GM23248 (cell line): ENCODE measurements around the gene STAT5A. TPM values are rescaled to one million over a fixed set of nuclear protein-coding genes. Genes with fewer than 3 reads are reported as not detected.

Experiments
- DNase-seq: peaks from one replicate; pipeline ENCODE4 v3.0.0-alpha.2; 2015
- H2AFZ ChIP-seq: fragments of 200-600 bp; sonication (generic); 2 replicates; pipeline ENCODE4 v1.6.1; 2016; ENCODE audit warnings: antibody characterized with exemption
- H3F3A ChIP-seq: fragments of 200-600 bp; sonication (generic); 2 replicates; pipeline ENCODE4 v1.6.1; 2016; ENCODE audit warnings: mild to moderate bottlenecking, antibody characterized with exemption, mixed run types; ENCODE audit not compliant: insufficient read depth
- H3K27ac ChIP-seq: fragments of 200-600 bp; sonication (generic); 2 replicates; pipeline ENCODE4 v1.5.1; 2016; ENCODE audit warnings: mild to moderate bottlenecking
- H3K27me3 ChIP-seq: fragments of 200-600 bp; sonication (generic); replicated peaks from 2 replicates; pipeline ENCODE4 v1.6.1; 2016; ENCODE audit warnings: mild to moderate bottlenecking; ENCODE audit not compliant: insufficient read depth
- H3K36me3 ChIP-seq: fragments of 200-600 bp; sonication (generic); 2 replicates; pipeline ENCODE4 v1.6.1; 2016; ENCODE audit warnings: low read depth, mild to moderate bottlenecking
- H3K4me1 ChIP-seq: fragments of 200-600 bp; sonication (generic); 2 replicates; pipeline ENCODE4 v1.6.1; 2016; ENCODE audit warnings: mild to moderate bottlenecking; ENCODE audit not compliant: insufficient read depth
- H3K4me2 ChIP-seq: fragments of 200-600 bp; sonication (generic); one replicate; pipeline ENCODE4 v1.6.1; 2016; ENCODE audit warnings: mild to moderate bottlenecking; ENCODE audit not compliant: unreplicated experiment
- H3K4me3 ChIP-seq: fragments of 200-600 bp; sonication (generic); 2 replicates; pipeline ENCODE4 v1.5.1; 2016; ENCODE audit warnings: mild to moderate bottlenecking
- H3K79me2 ChIP-seq: fragments of 200-600 bp; sonication (generic); 2 replicates; pipeline ENCODE4 v1.6.1; 2016; ENCODE audit warnings: mild to moderate bottlenecking; ENCODE audit not compliant: insufficient read depth
- H3K9ac ChIP-seq: fragments of 200-600 bp; sonication (generic); 2 replicates; pipeline ENCODE4 v1.6.1; 2016; ENCODE audit warnings: mild to moderate bottlenecking
- H3K9me2 ChIP-seq: fragments of 200-600 bp; sonication (generic); 2 replicates; pipeline ENCODE4 v1.6.1; 2016; ENCODE audit warnings: mixed run types, mild to moderate bottlenecking, moderate library complexity; ENCODE audit not compliant: insufficient read depth
- H3K9me3 ChIP-seq: fragments of 200-600 bp; sonication (generic); one replicate; pipeline ENCODE4 v1.6.1; 2017; ENCODE audit warnings: low read depth
- H4K20me1 ChIP-seq: fragments of 200-600 bp; sonication (generic); 2 replicates; pipeline ENCODE4 v1.6.0; 2016; ENCODE audit not compliant: insufficient read depth
- EZH2 ChIP-seq: fragments of 200-600 bp; sonication (generic); IDR thresholded peaks from 2 replicates; pipeline ENCODE4 v1.6.1; 2018; ENCODE audit warnings: antibody characterized with exemption, mild to moderate bottlenecking; ENCODE audit not compliant: insufficient read depth, poor library complexity, severe bottlenecking
- EZH2phosphoT487 ChIP-seq: fragments of 200-600 bp; sonication (generic); IDR thresholded peaks from 2 replicates; pipeline ENCODE4 v1.6.1; 2018; ENCODE audit warnings: antibody characterized with exemption, moderate library complexity, mild to moderate bottlenecking, low read depth; ENCODE audit not compliant: insufficient read depth
- whole genome bisulfite sequencing, 2 experiments: methylation state at CpG; one replicate each; pipeline ENCODE4 v1.1.6; 2015 to 2017; ENCODE audit warnings: low lambda C conversion rate in 2 of 2, low coverage in 1 of 2; ENCODE audit errors: missing lambda C conversion rate in 2 of 2; 5-methylcytosine and 5-hydroxymethylcytosine counted together
- in situ Hi-C: fragments of 300-500 bp; cut with MboI; formaldehyde crosslinking; loops from 2 replicates; pipeline ENCODE4 v1.15.0; 2020
- polyA plus RNA-seq: library from polyadenylated mRNA; unstranded; fragments of >200 nt; fragmentation: Nextera tagmentation; extraction: Ambion mirVana; gene quantifications from 2 replicates; pipeline ENCODE4 v1.2.1, GENCODE V29; 2016
- total RNA-seq: library from RNA; depleted of rRNA; stranded (reverse); fragments of >200 nt; shearing (Covaris generic); gene quantifications from 2 replicates; pipeline ENCODE4 v1.2.3, GENCODE V29; 2014

Gene STAT5A
- total and polyA plus RNA-seq, 2 experiments from 2014 or later: 6.8 to 26.3 TPM

DNA sequence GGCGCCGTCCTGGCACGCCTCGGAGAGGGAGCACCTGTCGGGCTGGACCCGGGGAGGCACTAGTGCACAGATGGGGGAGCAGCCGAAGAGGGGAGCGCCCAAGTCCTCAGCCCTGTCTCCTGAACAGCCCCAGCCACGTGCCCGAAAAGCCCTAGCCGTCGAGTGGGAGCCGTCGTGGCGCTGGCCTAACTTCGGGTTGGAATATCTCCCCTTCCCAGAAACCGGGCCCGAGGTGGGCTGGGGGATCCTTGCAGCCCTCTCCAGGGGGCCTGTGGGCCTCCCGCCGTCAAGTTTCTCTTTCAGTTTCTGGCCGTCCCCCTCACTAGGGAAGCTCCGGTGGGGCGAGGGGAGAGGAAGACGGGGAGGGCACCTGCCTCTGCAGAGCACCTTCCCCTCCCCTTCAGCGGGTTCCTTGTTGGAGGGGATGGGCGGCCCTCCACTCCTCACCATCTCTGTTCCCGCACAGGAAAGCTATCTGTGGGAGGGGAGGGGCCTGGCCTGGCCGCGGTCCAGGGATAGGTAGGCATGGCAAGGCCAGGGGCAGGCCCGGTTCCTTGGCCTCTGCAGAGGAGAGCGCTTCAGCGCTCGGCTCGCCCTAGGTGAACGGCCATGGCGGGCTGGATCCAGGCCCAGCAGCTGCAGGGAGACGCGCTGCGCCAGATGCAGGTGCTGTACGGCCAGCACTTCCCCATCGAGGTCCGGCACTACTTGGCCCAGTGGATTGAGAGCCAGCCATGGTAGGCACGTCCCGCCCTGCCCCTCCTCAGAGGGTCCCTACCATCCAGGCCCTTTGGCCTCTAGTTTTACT, 709 bp downstream of the STAT5A start:
- Histone ChIP-seq H4K20me1 (no peaks in the 10 kb centered on the region), H3K4me1 (peaks cover 11% of the 10 kb centered on the region), H3F3A (no peaks in the 10 kb centered on the region), H3K79me2 (no peaks in the 10 kb centered on the region), H3K9me2 (no peaks in the 10 kb centered on the region), H3K36me3 (no peaks in the 10 kb centered on the region), H3K9me3 (no peaks in the 10 kb centered on the region), H3K4me3 (peak overlapping the region; percentile 76), H3K4me2 (peak overlapping the region; percentile 87), H3K9ac (peak overlapping the region; percentile 73), H3K27me3 (no peaks in the 10 kb centered on the region), H2AFZ (peak overlapping the region; percentile 81), H3K27ac (no peak overlapping the region)
- in situ Hi-C loops: no loop called here
- WGBS, 2 experiments: 67 to 75% methylated on average over 33 to 44 of the region's 44 CpGs
- TF ChIP-seq EZH2phosphoT487 (no peak), EZH2 (no peak)
- DNase-seq: no peak

DNA sequence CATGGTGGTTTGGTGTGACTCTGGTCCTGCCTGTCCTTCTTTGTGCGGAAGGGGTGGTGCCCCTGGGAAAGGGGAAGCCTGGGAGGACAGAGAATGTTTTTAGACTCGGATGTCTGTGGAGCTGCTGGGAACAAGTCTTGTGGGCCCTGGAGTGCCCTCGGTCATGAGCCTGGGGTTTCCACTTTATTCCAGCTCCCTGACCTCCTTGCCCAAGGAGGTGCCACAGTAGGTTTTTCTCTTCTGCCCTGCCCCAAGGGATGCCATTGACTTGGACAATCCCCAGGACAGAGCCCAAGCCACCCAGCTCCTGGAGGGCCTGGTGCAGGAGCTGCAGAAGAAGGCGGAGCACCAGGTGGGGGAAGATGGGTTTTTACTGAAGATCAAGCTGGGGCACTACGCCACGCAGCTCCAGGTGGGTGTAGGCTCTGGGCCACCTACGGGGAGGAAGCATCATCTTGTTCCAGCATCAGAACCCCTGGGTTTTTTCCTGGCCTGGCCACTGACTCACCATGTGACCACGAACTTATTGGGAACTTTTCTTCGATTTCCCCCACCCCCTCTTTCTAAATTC, 1.4 kb downstream of the STAT5A start:
- H3K9me2 ChIP-seq: no peaks in the 10 kb centered on the region
- no peaks in the 10 kb centered on the region for H3K79me2 ChIP-seq
- WGBS, 2 experiments: 87 to 92% methylated on average over 9 of the region's 9 CpGs
- H3K27ac ChIP-seq: no peak overlapping the region
- H3K27me3 ChIP-seq: no peaks in the 10 kb centered on the region
- peaks cover 11% of the 10 kb centered on the region for H3K4me1 ChIP-seq
- H3K36me3 ChIP-seq: no peaks in the 10 kb centered on the region
- H3K9ac ChIP-seq: no peak overlapping the region
- H4K20me1 ChIP-seq: no peaks in the 10 kb centered on the region
- no peaks in the 10 kb centered on the region for H3K9me3 ChIP-seq
- no peak for DNase-seq
- H3F3A ChIP-seq: no peaks in the 10 kb centered on the region
- TF ChIP-seq EZH2phosphoT487 (no peak), EZH2 (no peak)
- H2AFZ ChIP-seq: no peak overlapping the region
- H3K4me3 ChIP-seq: no peak overlapping the region
- H3K4me2 ChIP-seq: no peak overlapping the region
- in situ Hi-C loops: no loop called here

DNA sequence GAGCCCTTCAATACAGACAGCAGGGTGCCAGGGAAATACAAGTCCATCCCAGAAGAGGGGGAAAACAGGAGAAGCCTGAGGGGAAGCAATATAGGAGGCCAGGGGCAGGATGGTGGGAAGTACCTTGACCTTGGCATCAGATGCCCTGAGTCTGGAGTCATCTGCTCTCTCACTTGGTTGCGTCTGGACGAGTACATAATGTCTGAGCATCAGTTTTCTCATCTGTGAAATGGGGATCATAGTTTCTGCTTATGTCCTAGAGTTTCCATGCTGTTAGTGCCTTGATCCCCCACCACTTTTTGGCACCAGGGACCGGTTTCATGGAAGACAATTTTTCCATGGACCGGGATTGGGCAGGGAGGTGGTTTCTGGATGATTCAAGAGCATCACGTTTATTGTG, 2.3 kb downstream of the STAT5A start:
- no peaks in the 10 kb centered on the region for H4K20me1 ChIP-seq
- 75 to 76% methylated on average over 5 of the region's 5 CpGs for WGBS, 2 experiments

DNA sequence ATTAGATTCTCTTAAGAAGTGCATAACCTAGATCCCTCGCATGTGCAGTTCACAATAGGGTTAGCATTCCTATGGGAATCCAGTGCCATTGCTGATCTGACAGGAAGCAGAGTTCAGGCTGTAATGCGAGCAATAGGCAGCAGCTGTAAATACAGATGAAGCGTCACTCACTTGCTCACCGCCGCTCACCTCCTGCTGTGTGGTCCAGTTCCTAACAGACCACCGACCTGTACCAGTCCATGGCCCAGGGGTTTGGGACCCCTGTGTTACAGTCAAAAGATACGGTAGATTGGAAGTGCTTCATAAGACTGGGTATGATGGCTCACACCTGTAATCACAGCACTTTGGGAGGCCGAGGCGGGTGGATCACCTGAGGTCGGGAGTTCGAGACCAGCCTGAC, 2.8 kb downstream of the STAT5A start:
- Histone ChIP-seq H3K4me3 (no peak overlapping the region), H3K9me2 (no peaks in the 10 kb centered on the region), H3K79me2 (no peaks in the 10 kb centered on the region), H3K9me3 (no peaks in the 10 kb centered on the region), H3K4me2 (no peak overlapping the region), H4K20me1 (no peaks in the 10 kb centered on the region), H3F3A (no peaks in the 10 kb centered on the region), H3K9ac (no peak overlapping the region), H3K27ac (no peak overlapping the region), H3K27me3 (no peaks in the 10 kb centered on the region), H2AFZ (no peak overlapping the region), H3K4me1 (peaks cover 11% of the 10 kb centered on the region), H3K36me3 (no peaks in the 10 kb centered on the region)
- DNase-seq: no peak
- WGBS, 2 experiments: 91 to 93% methylated on average over 11 of the region's 11 CpGs
- TF ChIP-seq EZH2phosphoT487 (no peak), EZH2 (no peak)
- in situ Hi-C loops: no loop called here

More for the DNA sequence above, 2.3 kb downstream of the STAT5A start:
- Histone ChIP-seq H3K27me3 (no peaks in the 10 kb centered on the region), H3K4me2 (no peak overlapping the region), H2AFZ (no peak overlapping the region), H3K4me1 (peaks cover 11% of the 10 kb centered on the region), H3K9me3 (no peaks in the 10 kb centered on the region), H3K9me2 (no peaks in the 10 kb centered on the region), H3F3A (no peaks in the 10 kb centered on the region), H3K36me3 (no peaks in the 10 kb centered on the region), H3K79me2 (no peaks in the 10 kb centered on the region), H3K9ac (no peak overlapping the region), H3K27ac (no peak overlapping the region), H3K4me3 (no peak overlapping the region)
- DNase-seq: no peak
- in situ Hi-C loops: no loop called here
- TF ChIP-seq EZH2: no peak
- TF ChIP-seq EZH2phosphoT487: no peak
